Raji (cell line): Measurements from ENCODE around the gene TALDO1.

Experiments
- POLR2A ChIP-seq: IDR thresholded peaks from 2 replicates; pipeline ENCODE4 v1.6.1; 2011; ENCODE audit warnings: low read depth, low read length, control low read depth; ENCODE audit not compliant: insufficient read depth

The TALDO1 gene

GRCh38 chr11:706957-707816 lies 40.1 kb upstream of the TALDO1 start:
- no peak for TF ChIP-seq POLR2A

- no peak for TF ChIP-seq POLR2A
Observed at GRCh38 chr11:707817-708420, 39.3 kb upstream of the TALDO1 start.

GRCh38 chr11:708511-708910 lies 38.8 kb upstream of the TALDO1 start:
- no peak for TF ChIP-seq POLR2A

GRCh38 chr11:709109-709997 lies 37.9 kb upstream of the TALDO1 start:
- TF ChIP-seq POLR2A: no peak

GRCh38 chr11:714436-714835 lies 32.8 kb upstream of the TALDO1 start:
- TF ChIP-seq POLR2A: no peak

- no peak for TF ChIP-seq POLR2A
Observed at GRCh38 chr11:719214-720016, 27.8 kb upstream of the TALDO1 start.

- no peak for TF ChIP-seq POLR2A
Observed at GRCh38 chr11:720017-720641, 27.1 kb upstream of the TALDO1 start.

GRCh38 chr11:720642-721246 lies 26.5 kb upstream of the TALDO1 start:
- TF ChIP-seq POLR2A: no peak

- no peak for TF ChIP-seq POLR2A
Observed at GRCh38 chr11:721247-721740, 26.0 kb upstream of the TALDO1 start.

GRCh38 chr11:721741-722345 lies 25.4 kb upstream of the TALDO1 start:
- no peak for TF ChIP-seq POLR2A

GRCh38 chr11:722346-722811 lies 24.9 kb upstream of the TALDO1 start:
- no peak for TF ChIP-seq POLR2A

- TF ChIP-seq POLR2A: no peak
Observed at GRCh38 chr11:723120-723883, 24.0 kb upstream of the TALDO1 start.
